ENCODE data around the gene PRDM16. TPM values are rescaled to one million over a fixed set of nuclear protein-coding genes. Genes with fewer than 3 reads are reported as not detected.

PRDM16 gene
- total and polyA plus RNA-seq, 2 experiments from 2014 or later: 0.14 to 0.16 TPM

DNA sequence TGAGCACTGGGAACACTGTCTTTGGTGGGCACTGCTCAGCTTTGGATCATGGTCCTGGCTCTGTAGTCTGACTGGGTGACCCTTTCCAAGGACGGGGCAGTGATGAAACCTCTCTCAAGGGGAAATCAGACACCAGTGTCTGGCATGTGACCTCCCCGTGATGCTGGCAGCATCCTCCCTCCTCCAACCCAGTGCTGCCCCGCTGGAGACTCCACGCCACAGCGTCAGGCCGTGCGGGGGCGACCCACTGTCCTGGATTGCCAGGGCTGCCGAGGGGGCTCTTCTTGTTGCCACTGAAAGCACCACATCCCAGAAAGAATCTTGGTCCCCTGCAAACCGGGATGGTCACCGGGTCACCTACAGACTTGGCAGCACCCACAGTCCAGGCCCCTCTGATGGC lies 239.1 kb downstream of the PRDM16 start:
- Histone ChIP-seq H3K9me2 (ENCODE audit: insufficient read depth) (no peaks in the 10 kb centered on the region), H3K4me3 (no peak overlapping the region), H3K27ac (ENCODE audit: low read depth) (no peak overlapping the region), H3K27me3 (ENCODE audit: insufficient read depth) (no peaks in the 10 kb centered on the region), H3K4me1 (ENCODE audit: insufficient read depth) (no peaks in the 10 kb centered on the region), H3F3A (replicated peaks; ENCODE audit: low read depth) (no peaks in the 10 kb centered on the region), H4K20me1 (replicated peaks; ENCODE audit: insufficient read depth) (no peaks in the 10 kb centered on the region), H2AFZ (no peak overlapping the region), H3K36me3 (ENCODE audit: insufficient read depth) (no peaks in the 10 kb centered on the region), H3K79me2 (replicated peaks; ENCODE audit: insufficient read depth) (no peaks in the 10 kb centered on the region), H3K4me2 (no peak overlapping the region)
- DNase-seq (ENCODE audit: low spot score) (no peak), ATAC-seq (no peak)
- H3K27ac Mint-ChIP-seq: no peak overlapping the region
- H3K4me3 Mint-ChIP-seq: no peak overlapping the region
- H3K4me1 Mint-ChIP-seq: peaks cover 6% of the 10 kb centered on the region; the same call in 2 of the 3 replicates
- no peaks in the 10 kb centered on the region for H3K9me3 Mint-ChIP-seq
- peaks cover 10% of the 10 kb centered on the region for H3K27me3 Mint-ChIP-seq (ENCODE audit: insufficient read depth, low read depth, poor library complexity)
- H3K36me3 Mint-ChIP-seq (ENCODE audit: low read depth): no peaks in the 10 kb centered on the region
- TF ChIP-seq EZH2 (IDR thresholded peaks at IDR 0.05; ENCODE audit: low read depth, unreplicated experiment) (no peak), ZNF114 (CRISPR knock-in tag; IDR thresholded peaks at IDR 0.05) (no peak), ZNF331 (CRISPR knock-in tag; IDR thresholded peaks at IDR 0.05; ENCODE audit: low read depth) (no peak), JUNB (IDR thresholded peaks at IDR 0.05; ENCODE audit: unreplicated experiment) (no peak), NANOG (IDR thresholded peaks at IDR 0.05; ENCODE audit: borderline replicate concordance) (no peak)

- Histone ChIP-seq H3K27me3 (ENCODE audit: insufficient read depth) (no peaks in the 10 kb centered on the region), H3K36me3 (ENCODE audit: insufficient read depth) (no peaks in the 10 kb centered on the region), H3K79me2 (replicated peaks; ENCODE audit: insufficient read depth) (no peaks in the 10 kb centered on the region), H4K20me1 (replicated peaks; ENCODE audit: insufficient read depth) (no peaks in the 10 kb centered on the region), H3K9me2 (ENCODE audit: insufficient read depth) (no peaks in the 10 kb centered on the region), H3K4me1 (ENCODE audit: insufficient read depth) (peaks cover 7% of the 10 kb centered on the region), H3K27ac (ENCODE audit: low read depth) (no peak overlapping the region), H2AFZ (no peak overlapping the region), H3K4me2 (no peak overlapping the region), H3F3A (replicated peaks; ENCODE audit: low read depth) (no peaks in the 10 kb centered on the region), H3K4me3 (no peak overlapping the region)
- no peak overlapping the region; the same call in 2 of the 3 replicates for H3K4me3 Mint-ChIP-seq
- DNase-seq (ENCODE audit: low spot score) (no peak), ATAC-seq (no peak)
- no peaks in the 10 kb centered on the region for H3K9me3 Mint-ChIP-seq
- peak overlapping the region; percentile 33; the same call in 1 of the 2 replicates for H3K27ac Mint-ChIP-seq
- no peaks in the 10 kb centered on the region for H3K36me3 Mint-ChIP-seq (ENCODE audit: low read depth)
- peaks cover 31% of the 10 kb centered on the region for H3K4me1 Mint-ChIP-seq
- H3K27me3 Mint-ChIP-seq (ENCODE audit: insufficient read depth, low read depth, poor library complexity): peaks cover 34% of the 10 kb centered on the region
- TF ChIP-seq ZNF331 (CRISPR knock-in tag; IDR thresholded peaks at IDR 0.05; ENCODE audit: low read depth): no peak
- TF ChIP-seq STAT1 (IDR thresholded peaks at IDR 0.05; ENCODE audit: unreplicated experiment): no peak
- TF ChIP-seq ZNF462 (CRISPR knock-in tag; IDR thresholded peaks at IDR 0.05): no peak
- TF ChIP-seq JUNB (IDR thresholded peaks at IDR 0.05; ENCODE audit: unreplicated experiment): no peak
- no peak for TF ChIP-seq EZH2 (IDR thresholded peaks at IDR 0.05; ENCODE audit: low read depth, unreplicated experiment)
- no peak for TF ChIP-seq ZNF114 (CRISPR knock-in tag; IDR thresholded peaks at IDR 0.05)
- no peak for TF ChIP-seq POLR2AphosphoS5 (IDR thresholded peaks at IDR 0.05; ENCODE audit: low read depth)
- no peak for TF ChIP-seq EZH2phosphoT487 (IDR thresholded peaks at IDR 0.05; ENCODE audit: unreplicated experiment)
- TF ChIP-seq REST (IDR thresholded peaks at IDR 0.05; ENCODE audit: unreplicated experiment): no peak
Observed at GRCh38 chr1:3310718-3311400, 241.9 kb downstream of the PRDM16 start.

All from GM23338 (cell line).